GM18870 (cell line): Measurements from ENCODE around the gene OR2G6.
A peak's percentile ranks its signal among the peaks of the same experiment; 100 is the strongest.
"Not testable (repeated sequence)": the region's sequence is repeated elsewhere in the genome, so short reads cannot be mapped to it uniquely, and the experiment has no call there.

Experiments used
- ATAC-seq: cut with Tn5 transposase; IDR thresholded peaks from one replicate; pipeline ENCODE4 v1.9.1; 2021; ENCODE audit warnings: moderate library complexity; ENCODE audit not compliant: unreplicated experiment

Gene OR2G6

DNA sequence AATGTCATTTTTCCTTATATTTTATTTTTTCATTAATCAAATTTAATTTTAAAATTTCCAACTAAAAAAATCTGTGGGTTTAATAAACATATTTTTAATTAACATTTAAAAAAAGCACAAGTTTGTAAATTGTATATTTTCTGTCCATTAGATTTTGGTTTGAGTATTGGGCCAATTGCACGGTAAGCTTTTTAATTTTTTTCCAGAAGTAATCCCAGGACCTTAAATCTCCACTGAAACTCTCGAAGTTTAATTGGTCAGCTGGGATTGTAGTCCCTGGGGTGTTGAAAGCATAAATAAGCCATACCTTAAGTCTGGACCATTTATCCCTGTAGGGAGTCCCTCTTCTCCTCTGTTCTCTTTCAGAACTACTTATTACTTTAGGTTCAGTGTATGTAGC lies at the start of gene OR2G6:
OR2G6 (plus strand) TSS at position 301 of the 400 bp plus-strand sequence. CDS start 13,574 bp downstream, outside the sequence.
- ATAC-seq = not testable (repeated sequence)

DNA sequence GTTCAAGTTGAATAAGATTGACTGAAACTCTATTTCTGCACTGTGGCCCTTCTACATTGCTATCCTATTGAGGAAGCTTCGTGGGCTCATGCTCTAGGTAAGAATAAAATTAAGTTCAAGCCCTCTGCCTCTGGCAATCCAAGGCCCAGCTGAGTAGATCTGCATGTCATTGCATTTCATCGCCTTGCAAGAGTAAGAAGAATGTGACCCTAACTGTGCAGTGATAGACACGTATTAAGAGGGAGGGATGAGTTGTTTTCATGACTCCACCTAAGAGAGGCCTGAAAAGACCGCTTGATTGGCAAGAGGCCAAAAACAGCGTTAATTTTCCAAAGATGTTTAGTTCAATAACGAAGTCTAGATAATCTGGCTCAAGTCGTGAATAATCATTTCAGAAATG lies 48.8 kb upstream of the OR2G6 start:
- not testable (repeated sequence) for ATAC-seq

DNA sequence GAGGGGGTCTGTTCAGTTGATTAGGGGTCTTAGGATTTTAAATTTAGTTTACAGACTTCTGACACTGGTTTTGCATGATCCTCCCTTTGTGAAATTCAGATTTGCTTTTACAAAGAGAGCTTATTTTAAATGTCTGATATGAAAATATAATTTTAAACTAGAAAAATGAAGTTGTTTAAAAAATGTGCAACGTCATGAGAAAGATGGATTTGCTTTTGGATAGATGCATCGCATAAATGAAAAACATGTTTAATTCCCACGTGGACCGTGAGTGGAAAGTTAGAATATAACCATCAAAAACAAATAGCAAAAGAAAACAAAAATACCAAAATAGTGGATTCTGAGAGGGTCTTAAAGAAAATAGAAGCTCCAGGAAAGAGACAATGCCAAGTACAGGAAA lies 36.7 kb upstream of the OR2G6 start:
- ATAC-seq = no peak

DNA sequence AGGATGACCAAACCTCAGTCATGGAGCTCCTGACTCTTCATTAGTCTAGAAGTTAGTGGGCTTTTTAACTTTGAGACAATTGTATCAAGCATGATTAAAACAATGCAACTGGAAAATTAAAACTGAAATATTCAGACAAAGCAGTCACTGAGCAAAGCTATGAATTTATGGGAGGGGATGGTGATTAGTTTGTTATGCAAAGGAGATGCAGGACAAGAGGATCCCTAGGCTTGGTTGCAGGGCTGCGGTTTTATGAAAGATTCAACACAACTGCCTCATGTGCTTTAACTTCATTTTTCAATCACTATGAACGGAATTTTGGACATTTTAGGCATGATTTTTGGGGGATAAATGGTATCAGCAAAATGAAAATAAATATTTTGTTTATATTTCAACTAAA lies 35.8 kb upstream of the OR2G6 start:
- ATAC-seq = not testable (repeated sequence)

DNA sequence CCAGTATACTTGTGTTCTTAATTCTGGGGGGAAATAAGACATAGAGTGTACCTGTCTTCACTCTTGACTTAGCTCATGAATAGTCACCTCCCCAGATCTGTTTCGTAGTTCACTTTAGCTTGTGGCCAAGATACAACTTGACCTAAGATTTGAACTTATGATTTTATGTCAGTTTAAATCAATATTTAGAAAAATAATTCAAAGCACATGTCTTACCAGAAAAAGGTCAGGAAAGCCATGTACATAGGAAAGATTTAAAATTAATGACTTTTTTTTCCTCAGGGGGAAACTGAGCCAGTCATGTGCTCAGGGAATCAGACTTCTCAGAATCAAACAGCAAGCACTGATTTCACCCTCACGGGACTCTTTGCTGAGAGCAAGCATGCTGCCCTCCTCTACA lies 34.8 kb upstream of the OR2G6 start, which contains the start of gene OR2T3:
OR2T3 (plus strand) TSS at position 301 of the 400 bp plus-strand sequence; CDS start at position 301, 0 bp downstream.
- ATAC-seq = not testable (repeated sequence)

DNA sequence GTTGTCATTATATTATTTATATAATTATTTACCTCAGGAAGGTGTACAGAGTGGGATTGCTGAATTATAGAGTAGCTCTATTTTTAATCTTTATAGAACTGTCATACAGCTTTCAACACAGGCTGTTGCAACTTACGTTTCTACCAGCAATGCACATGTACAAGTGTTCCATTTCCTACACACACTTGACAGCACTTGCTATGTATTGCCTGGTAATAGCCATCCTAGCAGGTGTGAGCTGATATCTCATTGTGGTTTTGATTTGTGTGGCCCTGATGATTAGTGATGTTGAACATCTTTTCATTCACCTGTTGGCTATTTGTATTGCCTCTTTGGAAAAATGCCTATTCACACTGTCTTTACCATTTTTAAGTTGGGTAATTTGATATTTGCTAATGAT lies 32.2 kb upstream of the OR2G6 start:
- ATAC-seq = peak; percentile 67

DNA sequence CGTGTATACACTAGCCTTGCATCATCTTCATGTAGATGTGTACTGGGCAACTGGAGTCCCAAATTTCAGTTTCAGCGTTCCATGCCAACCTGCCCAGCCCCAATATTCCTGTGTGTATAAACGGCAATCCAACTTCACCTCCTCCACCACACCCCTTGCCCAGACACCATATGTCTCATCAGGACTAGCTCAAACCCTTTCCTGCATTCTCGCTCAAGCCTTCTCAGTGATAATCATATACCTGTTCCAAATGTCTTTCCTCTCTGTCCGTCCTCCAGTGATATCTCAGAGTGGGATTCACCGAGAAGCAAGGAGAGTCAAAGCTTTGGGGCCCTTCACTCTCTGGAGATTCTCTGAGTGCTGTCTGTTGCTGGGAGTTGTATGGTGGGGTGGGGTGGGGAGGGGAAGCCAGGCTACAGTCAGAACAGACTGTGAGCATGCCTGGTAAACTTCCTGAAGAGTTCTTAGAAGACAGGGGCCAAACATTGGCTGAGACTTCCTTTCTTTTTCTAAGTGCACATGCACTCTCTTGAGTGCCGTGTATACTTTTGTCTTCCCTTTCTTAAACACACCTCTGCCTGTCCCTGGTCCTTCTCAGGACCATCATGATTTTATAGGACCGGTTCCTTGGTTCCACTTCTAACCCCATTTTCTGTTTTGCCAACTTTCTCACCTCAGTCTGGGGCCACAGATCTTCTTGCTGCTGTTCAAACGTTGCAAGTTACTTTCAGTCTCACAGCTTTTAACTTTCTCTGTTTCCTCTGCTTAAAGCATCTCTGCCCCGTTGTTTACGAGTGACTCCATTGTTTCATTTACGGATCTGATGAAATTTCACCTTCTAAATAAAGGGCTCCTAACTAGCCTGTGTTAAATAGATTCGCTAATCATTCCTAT lies 25.9 kb upstream of the OR2G6 start:
- peak; percentile 93 for ATAC-seq

DNA sequence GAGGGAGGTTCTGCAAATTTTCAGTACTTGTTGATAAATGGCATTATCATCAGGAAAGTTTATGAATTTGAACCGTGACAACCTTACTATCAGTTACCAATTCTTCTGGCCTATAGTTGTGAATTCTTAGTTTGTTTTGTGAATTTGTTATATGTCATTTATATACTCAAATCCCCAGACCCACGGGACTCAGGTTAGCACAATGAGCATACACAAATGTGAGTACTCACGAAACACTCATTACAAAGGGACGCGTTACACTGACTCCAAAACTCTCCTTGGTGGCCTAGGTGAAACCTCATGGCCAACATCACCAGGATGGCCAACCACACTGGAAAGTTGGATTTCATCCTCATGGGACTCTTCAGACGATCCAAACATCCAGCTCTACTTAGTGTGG lies 19.6 kb upstream of the OR2G6 start, which contains the start of gene OR2T5:
OR2T5 (plus strand) TSS at position 301 of the 400 bp plus-strand sequence; CDS start at position 301, 0 bp downstream.
- ATAC-seq = not testable (repeated sequence)

DNA sequence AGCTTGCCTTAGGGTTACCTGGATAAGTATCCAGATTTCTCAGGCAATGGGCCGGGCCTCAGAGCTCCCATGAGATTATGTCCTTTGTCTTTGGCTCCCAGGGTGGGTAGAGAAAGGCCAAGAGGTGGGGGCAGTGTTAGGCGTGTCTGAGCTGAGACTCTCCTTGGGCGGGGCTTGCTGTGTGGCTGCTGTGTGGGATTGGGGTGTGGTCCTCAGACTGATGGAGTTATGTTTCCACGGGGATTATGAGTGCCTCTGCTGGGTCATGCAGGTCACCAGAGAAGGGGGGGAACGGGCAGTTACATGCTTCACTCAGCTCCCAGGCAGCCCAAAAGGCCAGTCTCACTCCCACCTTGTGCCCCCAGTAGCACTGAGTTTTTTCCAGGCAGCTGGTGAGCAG lies 11.2 kb upstream of the OR2G6 start:
- not testable (repeated sequence) for ATAC-seq

DNA sequence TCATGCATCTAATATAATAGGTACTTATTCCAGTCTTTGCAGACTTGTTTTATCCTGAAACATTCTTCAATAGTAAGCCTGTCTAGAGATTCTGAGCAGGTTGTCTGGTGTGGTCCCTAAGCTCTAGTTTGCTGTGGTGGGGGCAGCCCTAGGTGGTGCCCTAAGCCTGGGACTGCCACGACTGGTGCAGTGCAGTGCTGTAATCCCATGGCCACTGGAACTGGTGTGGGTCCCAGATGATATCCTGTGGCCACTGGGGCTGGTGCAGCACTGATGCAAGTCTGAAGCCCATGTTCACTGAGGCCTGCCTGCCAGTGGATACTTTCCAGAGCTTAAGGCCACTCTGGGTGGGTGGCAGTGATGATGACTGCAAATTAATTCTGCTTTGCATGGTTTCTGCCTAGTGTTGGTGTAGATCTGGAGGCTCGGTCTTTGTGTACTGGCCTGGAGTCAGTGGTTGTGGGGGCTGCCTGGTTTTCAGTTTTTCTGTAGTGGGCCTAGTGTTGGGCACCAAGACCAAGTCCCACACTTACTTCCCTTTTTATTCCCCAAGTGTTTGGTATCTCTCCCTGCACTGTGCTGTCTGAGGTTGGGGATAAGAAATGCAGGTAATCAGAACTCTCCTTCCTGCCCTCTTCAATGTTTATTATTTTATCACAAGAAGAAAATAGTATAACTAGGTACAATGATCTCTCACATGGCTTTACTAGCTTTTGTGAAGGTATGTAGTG lies 7.4 kb upstream of the OR2G6 start:
- not testable (repeated sequence) for ATAC-seq

DNA sequence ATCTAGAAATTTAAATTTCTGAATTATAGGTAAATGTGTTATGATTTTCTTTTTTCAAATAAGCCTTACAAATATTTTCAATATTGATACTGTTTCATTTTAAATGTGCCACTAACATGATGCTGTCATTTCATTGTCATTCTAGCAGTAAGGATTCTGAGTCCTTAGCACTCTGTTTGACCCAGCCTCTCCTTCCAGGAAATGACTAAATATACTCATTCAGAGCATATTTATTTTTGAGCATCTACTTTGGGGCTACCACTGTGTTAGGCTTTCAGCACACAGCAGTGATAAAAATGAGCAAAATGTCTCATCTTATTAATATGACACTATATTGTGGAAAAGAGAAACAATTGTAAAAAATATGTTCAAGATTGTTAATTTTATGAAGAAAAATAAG lies 2.3 kb downstream of the OR2G6 start:
- not testable (repeated sequence) for ATAC-seq

DNA sequence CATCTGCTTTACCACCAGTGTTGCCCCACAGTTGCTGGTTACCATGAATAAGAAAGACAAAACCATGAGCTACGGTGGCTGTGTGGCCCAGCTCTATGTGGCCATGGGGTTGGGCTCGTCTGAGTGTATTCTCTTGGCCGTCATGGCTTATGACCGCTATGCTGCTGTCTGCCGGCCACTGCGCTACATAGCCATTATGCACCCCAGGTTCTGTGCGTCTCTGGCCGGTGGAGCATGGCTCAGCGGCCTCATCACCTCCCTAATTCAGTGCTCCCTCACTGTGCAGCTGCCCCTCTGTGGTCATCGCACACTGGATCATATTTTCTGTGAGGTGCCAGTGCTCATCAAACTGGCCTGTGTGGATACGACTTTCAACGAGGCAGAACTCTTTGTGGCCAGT lies 14.0 kb downstream of the OR2G6 start:
- ATAC-seq = no peak

DNA sequence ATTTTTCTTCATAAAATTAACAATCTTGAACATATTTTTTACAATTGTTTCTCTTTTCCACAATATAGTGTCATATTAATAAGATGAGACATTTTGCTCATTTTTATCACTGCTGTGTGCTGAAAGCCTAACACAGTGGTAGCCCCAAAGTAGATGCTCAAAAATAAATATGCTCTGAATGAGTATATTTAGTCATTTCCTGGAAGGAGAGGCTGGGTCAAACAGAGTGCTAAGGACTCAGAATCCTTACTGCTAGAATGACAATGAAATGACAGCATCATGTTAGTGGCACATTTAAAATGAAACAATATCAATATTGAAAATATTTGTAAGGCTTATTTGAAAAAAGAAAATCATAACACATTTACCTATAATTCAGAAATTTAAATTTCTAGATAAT lies 29.6 kb downstream of the OR2G6 start:
- not testable (repeated sequence) for ATAC-seq

DNA sequence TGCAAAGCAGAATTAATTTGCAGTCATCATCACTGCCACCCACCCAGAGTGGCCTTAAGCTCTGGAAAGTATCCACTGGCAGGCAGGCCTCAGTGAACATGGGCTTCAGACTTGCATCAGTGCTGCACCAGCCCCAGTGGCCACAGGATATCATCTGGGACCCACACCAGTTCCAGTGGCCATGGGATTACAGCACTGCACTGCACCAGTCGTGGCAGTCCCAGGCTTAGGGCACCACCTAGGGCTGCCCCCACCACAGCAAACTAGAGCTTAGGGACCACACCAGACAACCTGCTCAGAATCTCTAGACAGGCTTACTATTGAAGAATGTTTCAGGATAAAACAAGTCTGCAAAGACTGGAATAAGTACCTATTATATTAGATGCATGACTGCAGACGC lies 39.5 kb downstream of the OR2G6 start:
- not testable (repeated sequence) for ATAC-seq

DNA sequence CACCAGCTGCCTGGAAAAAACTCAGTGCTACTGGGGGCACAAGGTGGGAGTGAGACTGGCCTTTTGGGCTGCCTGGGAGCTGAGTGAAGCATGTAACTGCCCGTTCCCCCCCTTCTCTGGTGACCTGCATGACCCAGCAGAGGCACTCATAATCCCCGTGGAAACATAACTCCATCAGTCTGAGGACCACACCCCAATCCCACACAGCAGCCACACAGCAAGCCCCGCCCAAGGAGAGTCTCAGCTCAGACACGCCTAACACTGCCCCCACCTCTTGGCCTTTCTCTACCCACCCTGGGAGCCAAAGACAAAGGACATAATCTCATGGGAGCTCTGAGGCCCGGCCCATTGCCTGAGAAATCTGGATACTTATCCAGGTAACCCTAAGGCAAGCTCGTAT lies 43.2 kb downstream of the OR2G6 start:
- ATAC-seq = not testable (repeated sequence)

DNA sequence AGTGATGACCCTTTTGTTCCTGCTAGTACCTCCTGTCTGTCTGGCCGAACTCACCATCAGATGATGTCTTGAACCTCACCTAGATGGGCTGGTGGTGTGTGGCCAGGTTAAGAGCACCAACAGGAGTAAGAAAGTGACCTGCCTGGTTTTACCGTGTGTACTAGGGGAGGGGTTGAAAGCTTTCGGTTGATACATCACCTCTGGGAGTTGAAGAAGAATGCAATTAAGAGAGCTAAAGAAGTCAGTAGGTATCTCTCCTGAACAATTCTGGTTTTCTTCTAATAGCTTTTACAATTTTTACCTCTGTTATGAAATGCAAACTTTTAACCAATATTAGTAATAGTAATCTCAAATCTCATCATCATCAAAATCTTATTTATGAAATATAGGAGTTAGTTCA lies 54.8 kb downstream of the OR2G6 start, which contains the start of gene OR2T29:
OR2T29 (minus strand) TSS at position 101 of the 400 bp plus-strand sequence. CDS start 3,281 bp downstream, outside the sequence.
- not testable (repeated sequence) for ATAC-seq

DNA sequence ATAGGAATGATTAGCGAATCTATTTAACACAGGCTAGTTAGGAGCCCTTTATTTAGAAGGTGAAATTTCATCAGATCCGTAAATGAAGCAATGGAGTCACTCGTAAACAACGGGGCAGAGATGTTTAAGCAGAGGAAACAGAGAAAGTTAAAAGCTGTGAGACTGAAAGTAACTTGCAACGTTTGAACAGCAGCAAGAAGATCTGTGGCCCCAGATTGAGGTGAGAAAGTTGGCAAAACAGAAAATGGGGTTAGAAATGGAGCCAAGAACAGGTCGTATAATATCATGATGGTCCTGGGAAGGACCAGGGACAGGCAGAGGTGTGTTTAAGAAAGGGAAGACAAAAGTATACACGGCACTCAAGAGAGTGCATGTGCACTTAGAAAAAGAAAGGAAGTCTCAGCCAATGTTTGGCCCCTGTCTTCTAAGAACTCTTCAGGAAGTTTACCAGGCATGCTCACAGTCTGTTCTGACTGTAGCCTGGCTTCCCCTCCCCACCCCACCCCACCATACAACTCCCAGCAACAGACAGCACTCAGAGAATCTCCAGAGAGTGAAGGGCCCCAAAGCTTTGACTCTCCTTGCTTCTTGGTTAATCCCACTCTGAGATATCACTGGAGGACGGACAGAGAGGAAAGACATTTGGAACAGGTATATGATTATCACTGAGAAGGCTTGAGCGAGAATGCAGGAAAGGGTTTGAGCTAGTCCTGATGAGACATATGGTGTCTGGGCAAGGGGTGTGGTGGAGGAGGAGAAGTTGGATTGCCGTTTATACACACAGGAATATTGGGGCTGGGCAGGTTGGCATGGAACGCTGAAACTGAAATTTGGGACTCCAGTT lies 57.9 kb downstream of the OR2G6 start:
- ATAC-seq = peak; percentile 70

DNA sequence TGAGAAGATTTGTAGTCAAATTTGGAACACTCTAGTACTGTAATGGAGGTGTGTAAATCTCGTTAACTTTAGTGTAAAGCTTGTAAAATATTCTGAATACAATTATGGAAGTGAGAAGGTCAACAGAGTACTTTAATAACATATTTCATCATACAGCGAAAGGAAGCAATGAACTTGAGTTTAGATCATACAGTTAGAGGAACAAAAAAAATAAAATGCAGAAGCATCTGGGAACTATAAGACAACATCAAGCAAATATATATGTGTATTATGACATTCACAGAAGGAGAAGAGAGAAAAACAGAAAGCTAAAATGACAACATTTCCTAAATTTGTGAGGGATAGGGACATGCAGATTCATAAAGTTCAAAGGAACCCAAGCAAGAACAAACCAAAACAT lies 61.2 kb downstream of the OR2G6 start:
- ATAC-seq = not testable (repeated sequence)

DNA sequence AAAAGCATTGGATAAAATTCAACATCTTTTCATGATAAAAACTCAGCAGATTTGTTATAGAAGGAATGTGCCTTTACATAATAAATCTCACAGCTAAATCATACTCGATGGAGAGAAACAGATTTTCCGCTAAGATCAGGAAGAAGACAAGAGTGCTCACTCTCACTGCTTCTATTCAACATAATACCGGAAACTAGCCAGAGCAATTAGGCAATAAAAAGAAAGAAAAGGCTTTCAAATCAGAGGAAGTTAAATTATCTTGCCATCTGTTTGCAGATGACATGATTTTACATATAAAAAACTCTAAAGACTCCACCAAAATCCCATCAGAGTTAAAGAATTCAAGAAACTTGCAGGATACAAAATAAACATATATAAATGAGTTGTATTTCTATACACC lies 62.9 kb downstream of the OR2G6 start:
- ATAC-seq = not testable (repeated sequence)

DNA sequence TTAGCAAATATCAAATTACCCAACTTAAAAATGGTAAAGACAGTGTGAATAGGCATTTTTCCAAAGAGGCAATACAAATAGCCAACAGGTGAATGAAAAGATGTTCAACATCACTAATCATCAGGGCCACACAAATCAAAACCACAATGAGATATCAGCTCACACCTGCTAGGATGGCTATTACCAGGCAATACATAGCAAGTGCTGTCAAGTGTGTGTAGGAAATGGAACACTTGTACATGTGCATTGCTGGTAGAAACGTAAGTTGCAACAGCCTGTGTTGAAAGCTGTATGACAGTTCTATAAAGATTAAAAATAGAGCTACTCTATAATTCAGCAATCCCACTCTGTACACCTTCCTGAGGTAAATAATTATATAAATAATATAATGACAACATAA lies 64.2 kb downstream of the OR2G6 start:
- peak; percentile 88 for ATAC-seq
